NCI-H524 treated with DMSO at 0.1 percent for 48 hours (cell line): ENCODE data around the gene FBXO39.
"Not testable (repeated sequence)": the region's sequence is repeated elsewhere in the genome, so short reads cannot be mapped to it uniquely, and the experiment has no call there.

Experiments
- DNase-seq: peaks from one replicate; lab custom pipeline; 2025; lab: John Stamatoyannopoulos, UW

The FBXO39 gene

DNA sequence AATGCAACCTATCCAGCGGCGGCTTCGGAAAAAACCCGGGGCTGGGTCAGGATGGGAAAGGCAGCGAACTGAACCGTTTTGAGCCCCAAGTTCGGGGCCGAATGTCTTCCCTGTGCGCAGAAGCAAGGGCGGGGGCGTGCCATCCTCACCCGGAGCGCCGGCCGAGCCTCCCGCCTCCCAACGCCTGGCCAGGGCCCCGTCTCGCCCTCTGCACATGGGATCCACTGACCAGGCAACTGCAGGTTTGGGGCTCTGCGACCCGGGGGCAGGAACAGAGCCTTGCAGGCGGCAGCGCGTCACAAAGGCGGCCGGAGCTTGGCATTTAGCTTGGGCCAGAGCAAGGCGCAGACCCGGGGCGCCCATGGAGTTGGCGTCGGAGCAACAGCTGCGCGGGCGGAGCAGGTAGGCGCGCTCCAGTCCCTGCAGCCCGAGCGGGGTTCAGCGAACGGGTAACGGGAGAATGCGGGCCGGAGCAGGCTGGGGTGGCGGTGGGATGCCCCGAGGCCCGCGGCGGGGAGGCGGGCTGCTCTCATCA is at the start of gene FBXO39:
Gene FBXO39, plus strand, starts transcription at position 345 of the 535 bp plus-strand sequence. CDS start 3,654 bp downstream, outside the sequence.
- no peak for DNase-seq

GRCh38 chr17:6729531-6729930 is 46.5 kb upstream of the FBXO39 start:
- no peak for DNase-seq

GRCh38 chr17:6746665-6747064 is 29.4 kb upstream of the FBXO39 start:
- DNase-seq, result not testable (repeated sequence)

GRCh38 chr17:6748617-6749016 is 27.4 kb upstream of the FBXO39 start:
- no peak for DNase-seq

DNA sequence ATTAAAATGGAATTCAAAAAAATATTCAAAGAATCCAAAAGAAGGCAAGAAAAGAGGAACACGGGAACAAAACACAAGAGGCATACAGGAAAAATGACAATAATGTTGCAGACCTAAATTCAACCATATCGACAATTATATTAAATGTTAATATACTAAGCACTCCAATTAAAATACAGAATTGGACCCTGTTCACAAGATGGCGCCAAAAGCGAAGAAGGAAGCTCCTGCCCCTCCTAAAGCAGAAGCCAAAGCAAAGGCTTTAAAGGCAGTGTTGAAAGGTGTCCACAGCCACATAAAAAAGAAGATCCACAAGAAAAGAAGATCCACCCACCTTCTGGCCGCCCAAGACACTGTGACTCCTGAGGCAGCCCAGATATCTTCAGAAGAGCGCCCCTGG is 26.5 kb upstream of the FBXO39 start:
- no peak for DNase-seq

GRCh38 chr17:6752068-6752909 is 23.7 kb upstream of the FBXO39 start:
- no peak for DNase-seq

GRCh38 chr17:6753006-6753445 is 23.0 kb upstream of the FBXO39 start:
- DNase-seq, result no peak

DNA sequence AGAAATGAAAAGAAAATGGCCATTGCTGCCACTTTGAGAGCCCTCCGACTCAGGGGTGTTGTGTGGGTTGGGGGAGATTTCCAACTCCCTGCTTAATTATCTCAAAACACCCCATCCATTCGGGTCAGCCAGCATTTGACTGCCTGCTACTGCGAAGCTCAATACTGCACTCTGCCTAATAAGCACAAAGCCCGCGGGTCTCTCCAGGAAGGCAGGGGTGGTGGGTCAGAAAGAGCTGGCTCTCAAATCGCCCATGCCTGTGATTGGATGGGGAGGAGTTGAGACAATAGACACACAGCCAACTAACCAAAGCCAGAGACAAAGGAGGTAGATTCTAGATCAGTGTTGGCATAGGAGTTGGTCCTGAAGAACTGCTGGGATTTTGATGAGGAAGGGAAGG is 22.5 kb upstream of the FBXO39 start:
- DNase-seq, result no peak

- no peak for DNase-seq
Observed at GRCh38 chr17:6755281-6755680, 20.7 kb upstream of the FBXO39 start.

- no peak for DNase-seq
Observed at GRCh38 chr17:6755731-6756184, 20.3 kb upstream of the FBXO39 start, which contains the start of gene XAF1. TSS of gene XAF1 (plus strand) at chr17:6756046. CDS start at chr17:6756079, 33 bp downstream.

- DNase-seq, result no peak
Observed at GRCh38 chr17:6756425-6757031, 19.5 kb upstream of the FBXO39 start.

DNA sequence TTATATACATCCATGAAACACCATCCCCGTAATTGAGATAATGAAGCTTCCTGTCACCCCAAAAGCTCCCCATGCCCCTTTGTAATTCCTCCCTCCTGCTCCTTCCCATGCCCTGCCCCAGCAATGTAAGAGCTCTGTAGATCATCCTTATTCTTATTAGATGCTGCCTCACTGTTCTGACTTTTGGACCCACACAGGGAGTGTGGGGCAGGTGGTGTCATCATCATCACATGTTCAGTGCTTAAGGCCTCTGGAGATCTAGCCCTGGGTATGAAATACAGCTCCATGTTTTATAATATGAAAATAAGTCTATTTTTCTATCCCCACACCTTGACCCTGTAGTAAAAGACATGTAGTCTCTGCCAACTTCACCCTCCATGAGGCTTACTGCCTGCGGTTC is 18.3 kb upstream of the FBXO39 start:
- DNase-seq, result no peak

GRCh38 chr17:6761779-6762178 is 14.2 kb upstream of the FBXO39 start:
- DNase-seq, result no peak

DNA sequence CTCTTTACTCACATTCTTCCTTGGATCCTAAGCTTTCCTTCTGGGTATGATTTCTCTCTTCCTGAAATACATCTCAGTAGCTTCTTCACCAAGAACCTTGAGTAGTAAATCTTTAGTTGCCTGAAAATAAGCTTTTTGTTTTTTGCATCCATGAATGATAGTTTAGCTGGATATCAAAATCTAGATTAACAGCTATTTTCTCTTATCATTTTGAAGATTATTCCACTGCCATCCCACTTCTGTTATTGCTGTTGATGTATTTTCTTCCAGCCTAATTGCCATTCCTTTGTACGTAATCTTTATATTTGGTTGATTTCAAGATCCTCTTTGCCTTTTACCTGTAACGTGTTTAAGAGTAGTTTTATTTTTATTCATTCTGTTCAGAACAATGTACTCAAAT is 7.6 kb upstream of the FBXO39 start:
- no peak for DNase-seq

DNA sequence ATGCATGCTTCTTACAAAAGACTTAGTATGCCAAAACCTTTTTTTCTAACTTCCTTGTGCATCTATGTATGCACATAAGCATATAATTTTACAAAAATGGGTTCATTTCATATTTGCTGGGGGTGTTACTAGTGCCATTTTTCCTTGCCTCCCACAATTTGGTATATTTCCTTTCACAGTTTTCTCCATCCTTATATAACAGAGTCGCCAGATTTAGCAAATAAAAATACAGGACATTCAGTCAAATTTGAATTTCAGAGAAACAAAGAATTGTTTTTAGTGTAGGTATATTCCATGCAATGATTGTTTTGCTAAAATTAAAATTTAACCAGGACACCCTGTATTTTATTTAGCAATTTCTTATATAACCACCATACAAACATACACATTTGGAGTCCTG is 4.0 kb upstream of the FBXO39 start:
- no peak for DNase-seq

DNA sequence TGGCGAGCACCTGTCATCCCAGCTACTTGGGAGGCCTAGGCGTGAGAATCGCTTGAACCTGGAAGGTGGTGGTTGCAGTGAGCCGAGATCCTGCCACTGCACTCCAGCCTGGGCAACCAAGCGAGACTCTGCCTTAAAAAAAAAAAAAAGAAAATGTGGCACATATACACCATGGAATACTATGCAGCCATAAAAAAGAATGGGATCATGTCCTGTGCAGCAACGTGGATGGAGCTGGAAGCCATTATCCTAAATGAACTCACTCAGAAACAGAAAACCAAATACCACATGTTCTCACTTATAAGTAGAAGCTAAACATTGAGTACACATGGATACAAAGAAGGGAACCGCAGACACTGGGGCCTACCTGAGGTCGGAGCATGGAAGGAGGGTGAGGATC is 1.1 kb upstream of the FBXO39 start:
- DNase-seq, result not testable (repeated sequence)

DNA sequence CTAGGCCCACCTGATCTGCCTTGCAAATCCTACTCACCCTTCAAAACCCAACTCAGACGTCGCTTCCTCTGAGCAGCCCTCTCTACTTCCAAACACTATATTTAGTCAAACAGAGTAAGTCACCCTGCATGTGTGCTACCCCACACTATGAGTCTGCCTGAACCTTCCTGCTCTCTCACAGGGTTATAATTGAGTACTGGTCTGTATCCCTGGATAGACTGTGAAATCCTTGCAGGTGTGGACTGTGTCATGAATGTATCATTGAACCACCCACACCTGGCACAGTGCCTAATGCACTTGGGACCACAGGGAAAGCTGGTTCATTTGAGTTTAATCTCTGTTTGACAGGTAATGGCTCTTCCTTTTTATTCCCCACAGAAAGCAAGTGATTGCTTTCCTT is 3.4 kb downstream of the FBXO39 start:
- DNase-seq, result no peak

- no peak for DNase-seq
Observed at GRCh38 chr17:6780001-6780400, 4.0 kb downstream of the FBXO39 start.

- no peak for DNase-seq
Observed at GRCh38 chr17:6780886-6781285, 4.9 kb downstream of the FBXO39 start.

DNA sequence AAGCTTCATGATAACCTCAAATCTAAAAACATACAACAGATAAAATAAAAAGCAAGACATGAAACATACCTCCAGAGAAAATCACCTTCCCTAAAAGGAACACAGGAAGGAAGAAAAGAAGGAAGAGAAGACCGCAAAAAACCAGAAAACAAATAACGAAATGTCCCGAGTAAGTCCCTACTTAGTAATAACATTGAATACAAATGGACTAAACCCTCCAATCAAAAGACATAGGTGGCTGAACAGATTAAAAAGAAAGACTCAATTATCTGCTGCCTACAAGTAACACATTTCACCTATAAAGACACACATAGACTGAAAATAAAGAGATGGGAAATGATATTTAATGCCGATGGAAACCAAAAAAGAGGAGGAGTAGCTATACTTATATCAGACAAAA is 6.2 kb downstream of the FBXO39 start:
- no peak for DNase-seq

- no peak for DNase-seq
Observed at GRCh38 chr17:6786618-6787017, 10.6 kb downstream of the FBXO39 start.

DNA sequence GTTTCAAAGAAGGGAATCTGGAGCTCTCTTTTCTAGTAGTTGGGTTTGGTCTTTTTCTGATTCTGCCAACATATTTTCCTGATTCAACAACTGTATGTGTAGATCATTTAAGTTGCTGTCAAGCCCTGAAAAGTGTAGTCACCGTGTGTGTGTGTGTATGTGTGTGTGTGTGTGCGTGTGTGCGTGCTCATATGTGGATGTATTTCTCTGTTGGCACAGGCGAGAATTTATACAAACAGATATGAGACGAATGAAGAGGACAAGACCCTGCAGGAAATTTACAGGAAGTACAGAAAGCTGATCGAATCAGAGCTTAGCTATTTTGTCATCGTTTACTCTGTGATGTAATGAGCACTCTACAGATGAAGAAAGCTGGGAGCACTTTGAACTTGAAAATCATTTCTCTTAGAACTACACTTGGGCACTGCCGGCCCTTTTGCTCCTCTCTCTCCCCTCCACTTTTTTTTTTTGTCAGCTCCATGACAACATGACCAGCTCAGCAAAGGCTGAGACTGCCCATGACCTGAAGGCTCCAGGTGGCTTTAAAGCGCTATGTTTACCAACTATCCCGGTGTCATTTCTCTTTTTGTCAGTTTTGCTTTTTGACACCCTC is 11.2 kb downstream of the FBXO39 start:
- no peak for DNase-seq

GRCh38 chr17:6789146-6789545 is 13.1 kb downstream of the FBXO39 start:
- DNase-seq, result no peak
